Hematopoietic multipotent progenitor cell treated with erythropoietin and hydrocortisone succinate and interleukin-3 and kit ligand, for 15 days (in vitro differentiated cells): ENCODE measurements around the gene ISG20.
A peak's percentile ranks its signal among the peaks of the same experiment; 100 is the strongest.
"Not testable (repeated sequence)": the region's sequence is repeated elsewhere in the genome, so short reads cannot be mapped to it uniquely, and the experiment has no call there.

Experiments used
- DNase-seq: peaks from one replicate; pipeline ENCODE4 v3.0.0-alpha.2; 2015; ENCODE audit warnings: low spot score

Gene ISG20

DNA sequence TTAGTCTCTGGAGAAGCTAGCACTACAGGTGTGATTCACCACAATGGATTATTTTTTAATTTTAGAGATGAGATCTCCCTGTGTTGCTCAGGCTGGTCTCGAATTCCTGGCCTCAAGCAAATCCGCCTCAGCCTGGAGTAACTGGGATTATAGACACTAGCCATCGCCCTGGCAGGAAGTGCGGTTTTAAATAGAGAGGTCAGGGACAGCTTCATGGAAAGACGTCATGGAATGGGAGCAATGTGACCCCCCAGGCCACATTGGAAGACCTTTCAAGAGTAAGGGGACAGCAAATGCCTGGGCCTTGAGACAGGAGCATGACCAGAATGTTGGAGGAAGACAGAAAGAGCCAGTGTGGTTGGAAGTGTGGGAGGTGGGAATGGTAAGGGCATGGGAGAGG, 2.2 kb upstream of the ISG20 start:
- no peak for DNase-seq

DNA sequence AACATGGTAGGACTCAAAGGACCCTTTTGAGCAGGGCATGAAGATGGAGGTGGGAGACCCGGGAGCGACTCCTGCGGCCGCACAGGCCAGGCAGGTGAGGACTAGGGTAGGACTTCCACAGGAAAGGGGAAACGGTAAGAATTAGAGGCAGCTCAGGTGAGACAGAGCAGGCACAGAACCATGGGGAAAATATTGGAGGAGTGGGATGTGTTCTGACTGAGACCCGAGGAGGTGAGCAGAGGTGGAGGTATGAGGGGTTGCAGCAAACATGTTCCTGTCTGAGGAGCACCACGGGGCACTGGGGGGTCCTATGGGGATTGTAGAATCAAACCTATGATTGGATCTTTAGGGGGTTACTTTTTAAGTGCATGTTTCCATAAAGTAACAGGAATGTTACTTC, 1.4 kb upstream of the ISG20 start:
- DNase-seq, result no peak

DNA sequence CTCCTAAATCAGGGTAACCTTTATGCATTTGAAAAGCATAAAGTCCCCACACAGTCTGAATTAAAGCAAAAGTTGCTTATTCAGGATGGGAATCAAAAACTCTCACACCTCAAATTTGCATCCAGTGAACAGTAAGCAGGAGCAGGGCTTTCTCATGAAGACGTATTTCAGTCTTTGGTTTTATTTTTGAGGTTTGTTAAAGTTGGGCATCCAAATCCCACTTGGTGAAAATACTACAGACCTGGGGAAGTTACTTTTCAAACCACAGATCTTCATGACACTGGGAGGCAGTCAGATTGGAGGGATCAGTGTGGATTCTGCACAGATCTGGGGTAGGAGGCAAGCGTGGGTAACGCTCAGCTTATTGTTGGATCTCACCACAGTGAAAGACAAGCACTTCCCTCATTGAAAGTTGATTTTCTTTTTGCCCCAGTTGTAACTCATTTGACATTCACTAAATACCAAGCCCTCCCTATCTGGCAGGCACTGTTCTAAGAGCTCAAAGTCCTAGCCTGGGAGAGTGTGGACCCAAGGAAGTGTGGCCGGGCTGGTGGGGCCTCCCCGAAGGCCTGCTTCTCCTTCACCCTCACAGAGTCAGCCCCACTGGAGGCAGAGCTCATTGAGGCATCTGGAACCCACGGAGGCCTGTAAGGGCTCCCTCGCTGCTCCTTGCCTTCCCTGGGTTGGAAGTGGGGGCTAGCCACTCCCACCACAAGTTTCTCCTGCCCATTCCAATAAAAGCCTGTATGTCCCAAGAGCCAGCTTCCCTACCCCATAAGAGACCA, 783 bp upstream of the ISG20 start:
- peak; percentile 38 for DNase-seq

DNA sequence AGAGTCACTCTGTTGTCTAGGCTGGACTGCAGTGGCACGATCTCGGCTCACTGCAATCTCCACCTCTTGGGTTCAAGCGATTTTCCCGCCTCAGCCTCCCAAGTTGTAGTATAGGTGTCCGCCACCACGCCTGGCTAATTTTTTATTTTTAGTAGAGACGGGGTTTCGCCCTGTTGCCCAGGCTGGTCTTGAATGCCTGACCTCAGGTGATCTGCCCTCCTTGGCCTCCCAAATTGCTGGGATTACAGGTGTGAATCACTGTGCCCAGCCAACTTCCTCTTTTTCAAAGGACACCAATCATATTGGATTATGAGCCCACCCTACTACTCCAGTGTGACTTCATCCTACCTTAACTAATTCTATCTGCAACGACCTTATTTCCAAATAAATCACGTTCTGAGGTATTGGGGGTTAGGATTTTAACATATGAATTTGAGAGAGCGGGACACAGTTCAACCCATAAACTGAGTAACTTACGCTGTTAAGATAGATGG, 3.2 kb downstream of the ISG20 start:
- no peak for DNase-seq

GRCh38 chr15:88642514-88642913, 3.7 kb downstream of the ISG20 start:
- DNase-seq, result not testable (repeated sequence)

DNA sequence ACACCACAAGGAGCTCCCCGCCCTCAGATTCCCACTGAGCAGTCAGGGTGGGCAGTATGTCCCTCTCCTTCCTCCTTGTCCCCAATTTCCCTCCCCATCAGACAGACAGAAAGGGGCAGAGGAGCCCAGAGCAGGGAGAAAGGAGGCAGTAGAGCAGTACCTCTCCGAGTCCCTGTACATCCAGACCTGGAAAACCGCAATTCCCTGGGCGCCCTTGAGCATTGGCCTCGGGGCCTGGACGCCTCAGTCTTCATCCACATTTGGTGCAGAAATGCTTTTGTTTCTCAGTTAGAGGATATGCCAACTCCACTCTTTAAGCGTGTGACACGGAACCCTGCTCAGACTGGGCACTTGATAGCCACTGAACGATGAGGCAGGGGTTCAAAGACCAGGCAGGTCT, 5.9 kb downstream of the ISG20 start:
- no peak for DNase-seq

- no peak for DNase-seq
Observed at GRCh38 chr15:88645171-88646087, 6.6 kb downstream of the ISG20 start.

- DNase-seq, result no peak
Observed at GRCh38 chr15:88646088-88646405, 7.2 kb downstream of the ISG20 start.

DNA sequence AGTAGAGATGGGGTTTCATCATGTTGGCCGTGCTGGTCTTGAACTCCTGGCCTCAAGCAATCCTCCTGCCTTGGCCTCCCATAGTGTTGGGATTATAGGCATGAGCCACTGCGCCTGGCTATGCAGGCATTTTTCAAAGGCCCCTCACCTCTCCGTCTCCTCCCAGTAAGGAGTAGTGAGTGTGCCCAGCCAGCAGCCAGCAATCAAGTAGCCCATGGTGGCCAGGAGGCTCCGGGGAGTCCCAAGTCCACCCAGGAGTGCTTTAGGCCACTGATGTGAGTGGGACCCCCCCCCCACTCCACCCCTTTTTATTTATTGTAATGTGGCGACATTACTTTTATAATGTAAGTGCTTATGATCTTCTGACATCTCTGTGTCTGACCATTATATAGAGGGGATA, 8.1 kb downstream of the ISG20 start:
- no peak for DNase-seq

DNA sequence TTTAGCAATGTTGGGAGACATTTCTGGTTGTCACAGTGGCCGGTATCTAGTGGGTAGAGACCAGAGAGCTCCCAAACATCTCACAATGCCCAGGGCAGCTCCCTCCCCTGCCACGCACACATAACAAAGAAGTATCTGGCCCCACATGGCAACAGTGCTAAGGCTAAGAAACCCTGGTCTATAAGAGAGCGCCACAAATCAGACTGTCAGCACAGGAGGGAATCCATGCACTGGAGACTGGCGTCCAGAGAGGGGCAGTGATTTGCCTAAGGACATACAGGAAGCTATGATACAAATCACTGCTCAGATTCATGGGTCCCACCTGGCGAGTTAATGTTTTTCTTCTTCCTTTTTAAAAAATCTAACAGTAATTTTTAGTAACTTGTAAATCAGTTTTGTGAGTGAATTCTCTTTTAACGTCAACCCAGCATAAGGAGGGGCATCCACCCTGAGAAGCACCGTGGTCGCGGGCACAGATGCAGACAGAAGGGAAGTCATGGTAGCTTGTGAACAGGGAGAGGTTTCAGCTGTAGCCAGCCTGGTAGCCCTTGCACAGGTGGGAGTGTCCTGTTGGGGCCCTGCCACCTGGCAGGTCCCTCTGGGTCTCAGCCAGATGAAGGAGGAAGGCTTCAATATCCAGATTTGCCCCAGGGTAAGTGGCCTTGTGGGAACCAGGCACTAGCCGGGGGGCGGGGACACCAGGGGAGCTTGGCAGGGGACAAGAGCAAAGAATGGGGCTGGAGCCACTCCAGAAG, 8.7 kb downstream of the ISG20 start:
- DNase-seq, result no peak

GRCh38 chr15:88648357-88649214, 9.8 kb downstream of the ISG20 start:
- peak; percentile 74 for DNase-seq

DNA sequence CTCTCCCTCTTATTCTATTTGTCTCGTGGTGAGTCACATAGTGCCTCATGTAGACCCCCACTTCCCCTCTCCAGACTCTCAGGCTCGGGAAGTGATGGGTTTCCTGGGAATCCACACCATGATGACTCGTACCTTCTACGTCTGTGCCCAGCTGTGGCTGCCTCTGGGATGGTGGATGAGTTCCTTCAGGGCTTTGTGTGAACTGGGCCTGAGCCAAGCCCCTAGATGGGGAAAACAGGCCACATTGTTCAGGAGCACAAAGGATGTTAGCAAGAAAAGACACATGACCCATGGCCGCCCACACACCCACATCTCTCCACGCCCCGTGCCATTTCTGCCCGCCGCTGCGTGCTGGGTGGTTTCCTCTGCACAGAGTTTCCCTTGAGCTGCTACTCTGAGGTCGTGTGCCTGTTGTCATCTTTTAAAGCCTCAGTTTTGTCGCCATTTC, 10.5 kb downstream of the ISG20 start:
- DNase-seq, result no peak

GRCh38 chr15:88649753-88650551, 11.1 kb downstream of the ISG20 start:
- DNase-seq, result no peak

- DNase-seq, result no peak
Observed at GRCh38 chr15:88650556-88650955, 11.7 kb downstream of the ISG20 start.

GRCh38 chr15:88651136-88651732, 12.4 kb downstream of the ISG20 start:
- no peak for DNase-seq

DNA sequence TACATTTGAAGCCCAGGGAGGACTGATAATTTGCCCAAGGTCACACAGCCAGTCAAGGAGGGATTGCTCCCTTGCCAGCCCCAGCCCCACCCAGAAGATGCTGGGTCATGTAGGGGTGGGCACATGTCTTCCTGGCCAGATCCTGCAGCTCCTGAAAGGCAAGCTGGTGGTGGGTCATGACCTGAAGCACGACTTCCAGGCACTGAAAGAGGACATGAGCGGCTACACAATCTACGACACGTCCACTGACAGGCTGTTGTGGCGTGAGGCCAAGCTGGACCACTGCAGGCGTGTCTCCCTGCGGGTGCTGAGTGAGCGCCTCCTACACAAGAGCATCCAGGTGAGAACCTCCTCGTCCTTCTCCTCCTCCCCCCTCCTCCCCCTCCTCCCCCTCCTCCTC, 13.2 kb downstream of the ISG20 start:
- no peak for DNase-seq

GRCh38 chr15:88652456-88653199, 13.8 kb downstream of the ISG20 start:
- DNase-seq, result no peak

- DNase-seq, result no peak
Observed at GRCh38 chr15:88653200-88654064, 14.6 kb downstream of the ISG20 start.
